BLaER1 (cell line): Measurements from ENCODE around the gene MGAT4D.

Experiments
- H3K27ac ChIP-seq: shearing (Covaris generic); formaldehyde crosslinking; 2 replicates; pipeline ENCODE4 v1.8.1; 2022
- H3K27me3 ChIP-seq: shearing (Covaris generic); formaldehyde crosslinking; 2 replicates; pipeline ENCODE4 v1.8.1; 2022
- H3K36me3 ChIP-seq: shearing (Covaris generic); formaldehyde crosslinking; 2 replicates; pipeline ENCODE4 v1.8.1; 2022
- H3K4me1 ChIP-seq: shearing (Covaris generic); formaldehyde crosslinking; 2 replicates; pipeline ENCODE4 v1.8.1; 2022
- H3K4me2 ChIP-seq: shearing (Covaris generic); formaldehyde crosslinking; 2 replicates; pipeline ENCODE4 v1.8.1; 2022
- H3K4me3 ChIP-seq: shearing (Covaris generic); formaldehyde crosslinking; 2 replicates; pipeline ENCODE4 v1.8.1; 2022
- H3K9ac ChIP-seq: shearing (Covaris generic); formaldehyde crosslinking; 2 replicates; pipeline ENCODE4 v1.8.1; 2022
- H3K9me3 ChIP-seq: shearing (Covaris generic); formaldehyde crosslinking; 2 replicates; pipeline ENCODE4 v1.8.1; 2022
- H4K20me1 ChIP-seq: shearing (Covaris generic); formaldehyde crosslinking; 2 replicates; pipeline ENCODE4 v1.8.1; 2022
- Cebpa-rat ChIP-seq: shearing (Covaris generic); IDR thresholded peaks from 2 replicates; pipeline ENCODE4 v1.8.1; 2022

The MGAT4D gene

GRCh38 chr4:140406292-140406691, 91.8 kb downstream of the MGAT4D start:
- H3K27me3 ChIP-seq = no peaks in the 10 kb centered on the region
- H3K9ac ChIP-seq = no peak overlapping the region
- no peaks in the 10 kb centered on the region for H3K9me3 ChIP-seq
- H3K27ac ChIP-seq = no peak overlapping the region
- no peaks in the 10 kb centered on the region for H4K20me1 ChIP-seq
- H3K4me2 ChIP-seq = no peak overlapping the region
- no peak overlapping the region for H3K4me3 ChIP-seq
- H3K4me1 ChIP-seq = no peaks in the 10 kb centered on the region
- no peak for TF ChIP-seq Cebpa-rat
- H3K36me3 ChIP-seq = no peaks in the 10 kb centered on the region

- Histone ChIP-seq H3K27me3 (no peaks in the 10 kb centered on the region), H3K4me3 (no peak overlapping the region), H3K27ac (no peak overlapping the region), H3K4me2 (no peak overlapping the region), H3K9ac (no peak overlapping the region), H4K20me1 (no peaks in the 10 kb centered on the region), H3K36me3 (no peaks in the 10 kb centered on the region), H3K9me3 (no peaks in the 10 kb centered on the region), H3K4me1 (no peaks in the 10 kb centered on the region)
- TF ChIP-seq Cebpa-rat = no peak
Measured at GRCh38 chr4:140400111-140400510, 98.0 kb downstream of the MGAT4D start.

- H4K20me1 ChIP-seq = no peaks in the 10 kb centered on the region
- no peak overlapping the region for H3K27ac ChIP-seq
- H3K9me3 ChIP-seq = no peaks in the 10 kb centered on the region
- no peaks in the 10 kb centered on the region for H3K36me3 ChIP-seq
- TF ChIP-seq Cebpa-rat = no peak
- H3K27me3 ChIP-seq = no peaks in the 10 kb centered on the region
- no peak overlapping the region for H3K4me2 ChIP-seq
- no peaks in the 10 kb centered on the region for H3K4me1 ChIP-seq
- H3K9ac ChIP-seq = no peak overlapping the region
- H3K4me3 ChIP-seq = no peak overlapping the region
Measured at GRCh38 chr4:140395668-140396067, 102.4 kb downstream of the MGAT4D start.
